ENCODE measurements around the gene HOXD8. TPM values are rescaled to one million over a fixed set of nuclear protein-coding genes. Genes with fewer than 3 reads are reported as not detected.
A peak's percentile ranks its signal among the peaks of the same experiment; 100 is the strongest.

Gene HOXD8
- total and polyA plus RNA-seq, 9 of the 15 experiments (the other 6 are each of a cell fraction or from before 2014, with no cell fraction given) = 0.04 to 0.15 TPM; not detected in 7

- TF ChIP-seq BCLAF1 (IDR thresholded peaks at IDR 0.05; ENCODE audit: borderline replicate concordance in 1 of 2, control insufficient read depth in 1 of 2, low read depth in 2 of 2, low read length in 1 of 2) (no peak), HINFP (tag; conservative IDR thresholded peaks at IDR 0.05; ENCODE audit: low read depth) (no peak), SP1 (CRISPR knock-in tag; IDR thresholded peaks at IDR 0.05) (no peak), ILF3 (IDR thresholded peaks at IDR 0.05; ENCODE audit: borderline replicate concordance) (no peak), ZNF551 (CRISPR knock-in tag; IDR thresholded peaks at IDR 0.05) (no peak), POLR2A (conservative IDR thresholded peaks at IDR 0.05) (no peak), ZNF316 (IDR thresholded peaks at IDR 0.05) (no peak), AFF1 (IDR thresholded peaks at IDR 0.05; ENCODE audit: low read depth in 1 of 2, partially characterized antibody in 2 of 2) (no peak), NCOA4 (IDR thresholded peaks at IDR 0.05; ENCODE audit: partially characterized antibody) (no peak), ZKSCAN1 (IDR thresholded peaks at IDR 0.05; ENCODE audit: low read depth, low read length) (no peak), PHTF2 (CRISPR knock-in tag; IDR thresholded peaks at IDR 0.05) (no peak), NEUROD1 (IDR thresholded peaks at IDR 0.05; ENCODE audit: borderline replicate concordance, low read depth, low read length, partially characterized antibody) (no peak), ZBED1 (IDR thresholded peaks at IDR 0.05) (no peak), RBFOX2 (IDR thresholded peaks at IDR 0.05; ENCODE audit: low read depth, low read length) (peak; percentile 48), SMARCA5 (IDR thresholded peaks at IDR 0.05) (no peak), SPI1 (IDR thresholded peaks at IDR 0.05; ENCODE audit: borderline replicate concordance, low read depth, low read length) (0 out of 2 replicates have a peak, but pooled peaks have one; percentile 17), NCOA1 (IDR thresholded peaks at IDR 0.05; ENCODE audit: low read depth) (no peak), ZC3H8 (IDR thresholded peaks at IDR 0.05) (no peak), ARID1B (IDR thresholded peaks at IDR 0.05) (no peak), ZNF75A (CRISPR knock-in tag; IDR thresholded peaks at IDR 0.05) (no peak), RBBP5 (IDR thresholded peaks at IDR 0.05; ENCODE audit: borderline replicate concordance, insufficient read depth, low read length, poor library complexity, severe bottlenecking) (no peak)
These were observed 32.3 kb upstream of the HOXD8 start (continued) for GRCh38 chr2:176096986-176097819.

Data from K562 (cell line).